ENCODE data around the gene SLC16A3.

GRCh38 chr17:82224666-82225065 lies 4.2 kb upstream of the SLC16A3 start:
- TF ChIP-seq HMGXB4 (CRISPR knock-in tag; IDR thresholded peaks at IDR 0.05) (no peak), ATF2 (CRISPR knock-in tag; IDR thresholded peaks at IDR 0.05; ENCODE audit: borderline replicate concordance, low read depth) (no peak), ATF3 (CRISPR knock-in tag; conservative IDR thresholded peaks at IDR 0.05) (no peak), TP53 (CRISPR knock-in tag; IDR thresholded peaks at IDR 0.05) (no peak), STAT6 (CRISPR knock-in tag; conservative IDR thresholded peaks at IDR 0.05; ENCODE audit: low read depth) (no peak), CTCF (IDR thresholded peaks at IDR 0.05) (no peak)

All from WTC11 (cell line).